Peyer's patch (tissue), 4 donors: ENCODE data around the gene FOLR2. TPM values are rescaled to one million over a fixed set of nuclear protein-coding genes. Genes with fewer than 3 reads are reported as not detected.

Experiments used
- DNase-seq, 3 donors: peaks; one replicate each; pipeline ENCODE4 v3.0.0-alpha.2; 2017 to 2019
- H3K27ac ChIP-seq, 4 donors: fragments of 200-600 bp; sonication (generic); one replicate each; pipeline ENCODE4 v1.5.1; 2016 to 2019
- H3K27me3 ChIP-seq, 2 donors: fragments of 200-600 bp; sonication (generic); one replicate each; pipeline ENCODE4 v1.5.1; 2019
- H3K36me3 ChIP-seq, 3 donors: fragments of 200-600 bp; sonication (generic); one replicate each; pipeline ENCODE4 v1.5.1; 2016 to 2019
- H3K4me1 ChIP-seq, 4 donors: fragments of 200-600 bp; sonication (generic); one replicate each; pipeline ENCODE4 v1.5.1; 2016 to 2019
- H3K4me3 ChIP-seq, 4 donors: fragments of 200-600 bp; sonication (generic); 1 replicate in 3 of 4; 2 replicates in 1 of 4; pipeline ENCODE4 v1.5.1; 2016 to 2019; ENCODE audit warnings: mild to moderate bottlenecking in 1 of 4
- H3K9me3 ChIP-seq, 4 donors: fragments of 200-600 bp; sonication (generic); one replicate each; pipeline ENCODE4 v1.5.1; 2016 to 2019; ENCODE audit warnings: mild to moderate bottlenecking in 1 of 4
- CTCF ChIP-seq, 6 experiments: fragments of 450-650 bp in 4 of 6; fragments of 200-600 bp in 2 of 6; sonication (generic) in 1 of 6; IDR thresholded peaks; one replicate each; pipeline ENCODE4 v1.5.1; 2017 to 2019; ENCODE audit warnings: antibody characterized with exemption in 6 of 6, mild to moderate bottlenecking in 3 of 6, moderate library complexity in 1 of 6
- POLR2A ChIP-seq, 2 donors: fragments of 450-650 bp; IDR thresholded peaks; one replicate each; pipeline ENCODE4 v1.5.1; 2017; ENCODE audit warnings: antibody characterized with exemption in 2 of 2, mild to moderate bottlenecking in 2 of 2, moderate library complexity in 2 of 2
- total RNA-seq, 4 donors: library from RNA; depleted of rRNA; stranded (reverse); fragments of >200 nt; gene quantifications; one replicate each; pipeline ENCODE4 v1.1.0, GENCODE V29; 2016

Gene FOLR2
- total RNA-seq, 4 donors from 2014 or later = 3.5 to 15.8 (median 8.0) TPM; not detected in 1

- Histone ChIP-seq H3K36me3 (peaks cover 0 to 8% (median 0%) of the 10 kb centered on the region in 3 donors), H3K4me3 (peak overlapping the region; percentile 88 to 98 (median 92)), H3K27me3 (no peaks in the 10 kb centered on the region), H3K4me1 (peaks cover 4 to 28% (median 11%) of the 10 kb centered on the region in 4 donors), H3K27ac (peak overlapping the region; percentile 94 to 100 (median 98)), H3K9me3 (no peaks in the 10 kb centered on the region)
- peak; percentile 62 to 87 (median 87) for DNase-seq
- TF ChIP-seq CTCF (IDR thresholded peaks at IDR 0.05) (no peak), POLR2A (IDR thresholded peaks at IDR 0.05) (no peak)
Measured at GRCh38 chr11:72223615-72224563, 7.3 kb downstream of the FOLR2 start.

GRCh38 chr11:72224564-72225410 is 8.2 kb downstream of the FOLR2 start, which contains the start of gene INPPL1:
Gene INPPL1 (plus strand): TSS chr11:72224767. CDS start chr11:72224985, 218 bp downstream.
- Histone ChIP-seq H3K4me1 (peaks cover 4 to 28% (median 11%) of the 10 kb centered on the region in 4 donors), H3K4me3 (peak within 1 kb of the TSS; percentile 88 to 98 (median 92)), H3K9me3 (no peaks in the 10 kb centered on the region), H3K27me3 (no peaks in the 10 kb centered on the region), H3K36me3 (peaks cover 0 to 17% (median 0%) of the 10 kb centered on the region in 3 donors), H3K27ac (peak within 1 kb of the TSS; percentile 94 to 100 (median 98))
- no peak for TF ChIP-seq CTCF (IDR thresholded peaks at IDR 0.05)
- no peak for TF ChIP-seq POLR2A (IDR thresholded peaks at IDR 0.05)
- DNase-seq = peak; percentile 53 to 74 (median 67)

GRCh38 chr11:72225411-72225951 is 8.9 kb downstream of the FOLR2 start:
- peak in 1 of 3 donors; percentile 35 for DNase-seq
- Histone ChIP-seq H3K36me3 (peaks cover 0 to 24% (median 0%) of the 10 kb centered on the region in 3 donors), H3K4me1 (peaks cover 4 to 28% (median 11%) of the 10 kb centered on the region in 4 donors), H3K9me3 (no peaks in the 10 kb centered on the region), H3K27me3 (no peaks in the 10 kb centered on the region), H3K27ac (peak overlapping the region; percentile 94 to 100 (median 98)), H3K4me3 (peak overlapping the region; percentile 88 to 98 (median 92))
- TF ChIP-seq POLR2A (IDR thresholded peaks at IDR 0.05) (no peak), CTCF (IDR thresholded peaks at IDR 0.05) (no peak)

GRCh38 chr11:72226701-72227100 is 10.1 kb downstream of the FOLR2 start:
- Histone ChIP-seq H3K4me3 (no peak overlapping the region), H3K36me3 (peaks cover 0 to 37% (median 0%) of the 10 kb centered on the region in 3 donors), H3K27ac (no peak overlapping the region), H3K4me1 (peaks cover 4 to 28% (median 11%) of the 10 kb centered on the region in 4 donors), H3K27me3 (no peaks in the 10 kb centered on the region), H3K9me3 (no peaks in the 10 kb centered on the region)
- DNase-seq = no peak
- TF ChIP-seq POLR2A (IDR thresholded peaks at IDR 0.05) (no peak), CTCF (IDR thresholded peaks at IDR 0.05) (no peak)
